ENCODE measurements around the gene NEURL3. TPM values are rescaled to one million over a fixed set of nuclear protein-coding genes. Genes with fewer than 3 reads are reported as not detected.

NEURL3 gene
- total RNA-seq, 4 donors from 2014 or later, result not detected

DNA sequence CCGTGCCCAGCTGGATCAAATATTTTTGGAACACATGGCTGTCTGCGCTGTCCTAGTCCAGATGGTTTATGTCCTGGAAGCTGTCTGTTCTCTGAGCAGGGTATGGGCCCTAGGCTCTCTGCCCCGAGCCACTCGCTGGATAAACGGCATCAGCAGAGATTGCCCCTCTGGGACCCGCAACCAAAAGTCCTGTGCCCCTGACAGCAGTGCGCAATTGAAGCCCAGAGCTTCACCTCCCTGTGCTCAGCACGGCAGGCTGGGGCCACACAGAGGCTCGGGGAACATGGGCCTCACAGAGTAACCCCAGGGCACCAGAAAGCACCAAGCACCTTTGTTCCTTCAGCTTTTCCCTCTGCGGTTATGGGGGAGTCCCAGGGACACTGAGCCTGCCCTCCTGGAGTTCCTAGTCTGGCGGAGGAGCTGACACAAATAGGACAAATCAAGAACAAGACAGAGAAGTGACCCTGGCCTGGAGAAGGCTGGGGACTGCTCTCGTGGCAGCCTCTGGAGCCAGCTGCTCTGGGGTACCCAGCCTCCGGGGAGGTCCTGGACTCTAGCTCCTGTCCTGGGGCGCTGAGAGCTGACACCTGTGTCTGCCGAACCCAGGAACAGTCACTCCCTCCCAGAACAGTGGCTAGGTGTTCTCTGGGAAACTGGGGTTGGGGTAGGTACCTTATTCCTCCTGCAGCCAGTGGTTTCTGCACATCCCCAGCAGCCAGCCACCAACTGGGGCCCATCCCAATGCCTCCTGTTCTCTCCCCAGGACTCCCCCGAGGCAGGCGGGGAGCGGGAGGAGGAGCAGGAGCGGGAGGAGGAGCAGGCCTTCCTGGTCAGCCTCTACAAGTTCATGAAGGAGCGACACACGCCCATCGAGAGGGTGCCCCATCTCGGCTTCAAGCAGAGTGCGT, 43.7 kb upstream of the NEURL3 start:
- 40% methylated on average over 1 of the region's 24 CpGs; no CpG with 5 or more reads in 1 of the 2 donors for WGBS, 2 donors (ENCODE audit: low coverage in 1 of 2)
- H3K27me3 ChIP-seq, result no peaks in the 10 kb centered on the region
- no peak for ATAC-seq
- no peaks in the 10 kb centered on the region for H3K9me3 ChIP-seq
- H3K4me3 ChIP-seq, result no peak overlapping the region
- peaks cover 0 to 38% (median 0%) of the 10 kb centered on the region in 3 donors for H3K4me1 ChIP-seq
- TF ChIP-seq, protein P1, sequence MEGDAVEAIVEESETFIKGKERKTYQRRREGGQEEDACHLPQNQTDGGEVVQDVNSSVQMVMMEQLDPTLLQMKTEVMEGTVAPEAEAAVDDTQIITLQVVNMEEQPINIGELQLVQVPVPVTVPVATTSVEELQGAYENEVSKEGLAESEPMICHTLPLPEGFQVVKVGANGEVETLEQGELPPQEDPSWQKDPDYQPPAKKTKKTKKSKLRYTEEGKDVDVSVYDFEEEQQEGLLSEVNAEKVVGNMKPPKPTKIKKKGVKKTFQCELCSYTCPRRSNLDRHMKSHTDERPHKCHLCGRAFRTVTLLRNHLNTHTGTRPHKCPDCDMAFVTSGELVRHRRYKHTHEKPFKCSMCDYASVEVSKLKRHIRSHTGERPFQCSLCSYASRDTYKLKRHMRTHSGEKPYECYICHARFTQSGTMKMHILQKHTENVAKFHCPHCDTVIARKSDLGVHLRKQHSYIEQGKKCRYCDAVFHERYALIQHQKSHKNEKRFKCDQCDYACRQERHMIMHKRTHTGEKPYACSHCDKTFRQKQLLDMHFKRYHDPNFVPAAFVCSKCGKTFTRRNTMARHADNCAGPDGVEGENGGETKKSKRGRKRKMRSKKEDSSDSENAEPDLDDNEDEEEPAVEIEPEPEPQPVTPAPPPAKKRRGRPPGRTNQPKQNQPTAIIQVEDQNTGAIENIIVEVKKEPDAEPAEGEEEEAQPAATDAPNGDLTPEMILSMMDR (IDR thresholded peaks at IDR 0.05), result no peak
- TF ChIP-seq POLR2A (IDR thresholded peaks at IDR 0.05), result no peak
- TF ChIP-seq POLR2AphosphoS5 (IDR thresholded peaks at IDR 0.05), result no peak
- TF ChIP-seq EP300 (IDR thresholded peaks at IDR 0.05), result no peak
- H3K27ac ChIP-seq, result peak overlapping the region in 2 of 4 donors; percentile 19 to 26
- H3K36me3 ChIP-seq, result peaks cover 0 to 69% of the 10 kb centered on the region in 2 donors

DNA sequence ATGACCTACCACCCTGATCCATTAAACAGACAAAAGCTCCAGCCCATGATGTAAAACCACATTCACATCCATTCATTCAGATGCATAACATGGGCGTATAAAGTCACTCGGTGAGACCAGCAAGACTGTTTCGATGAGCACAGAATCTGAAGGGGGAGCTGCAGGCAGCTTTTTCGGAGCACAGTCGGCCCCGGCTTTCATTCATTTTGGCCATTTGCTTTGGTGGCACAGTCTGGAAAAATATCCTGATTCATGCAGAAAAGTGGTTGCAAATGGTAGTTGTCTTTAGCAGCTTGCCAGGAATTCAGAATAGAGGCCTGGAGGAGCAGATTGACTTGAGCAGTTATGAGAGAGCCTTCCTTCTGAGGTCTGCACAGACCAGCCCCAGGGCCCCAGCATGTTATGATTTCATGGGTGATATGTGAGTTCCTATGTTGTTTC, 42.6 kb upstream of the NEURL3 start:
- H3K36me3 ChIP-seq, result peaks cover 0 to 69% of the 10 kb centered on the region in 2 donors
- H3K27me3 ChIP-seq, result no peaks in the 10 kb centered on the region
- H3K27ac ChIP-seq, result no peak overlapping the region
- 57 to 67% methylated on average over 5 to 6 of the region's 6 CpGs for WGBS, 2 donors (ENCODE audit: low coverage in 1 of 2)
- no peak overlapping the region for H3K4me3 ChIP-seq
- no peak for TF ChIP-seq EP300 (IDR thresholded peaks at IDR 0.05)
- TF ChIP-seq, protein P1 (IDR thresholded peaks at IDR 0.05), result no peak
- TF ChIP-seq POLR2A (IDR thresholded peaks at IDR 0.05), result no peak
- TF ChIP-seq POLR2AphosphoS5 (IDR thresholded peaks at IDR 0.05), result no peak
- ATAC-seq, result no peak
- H3K4me1 ChIP-seq, result peaks cover 0 to 43% (median 0%) of the 10 kb centered on the region in 3 donors
- no peaks in the 10 kb centered on the region for H3K9me3 ChIP-seq

DNA sequence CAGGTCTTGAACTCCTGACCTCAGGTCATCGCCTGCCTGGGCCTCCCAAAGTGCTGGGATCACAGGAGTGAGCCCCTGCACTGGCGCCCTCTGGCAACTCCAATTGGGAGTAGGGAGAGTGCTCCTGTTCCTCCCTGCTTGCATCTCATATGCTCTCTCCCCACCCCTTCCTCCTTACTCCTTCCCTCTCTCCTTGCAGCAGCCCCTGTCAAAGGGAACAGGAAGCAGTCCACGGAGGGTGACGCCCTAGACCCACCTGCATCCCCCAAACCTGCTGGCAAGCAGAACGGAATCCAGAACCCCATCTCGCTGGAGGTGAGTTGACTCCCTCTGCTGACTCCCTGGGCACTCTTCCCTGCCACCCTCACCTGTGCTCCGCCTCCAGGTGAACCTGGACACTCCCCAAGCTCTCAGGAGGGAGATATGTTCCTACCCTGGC, 42.1 kb upstream of the NEURL3 start:
- 100% methylated on average over 2 of the region's 7 CpGs; no CpG with 5 or more reads in 1 of the 2 donors for WGBS, 2 donors (ENCODE audit: low coverage in 1 of 2)
- Histone ChIP-seq H3K36me3 (peaks cover 0 to 67% of the 10 kb centered on the region in 2 donors), H3K27me3 (no peaks in the 10 kb centered on the region), H3K4me1 (peaks cover 0 to 49% (median 0%) of the 10 kb centered on the region in 3 donors), H3K27ac (no peak overlapping the region), H3K4me3 (no peak overlapping the region), H3K9me3 (no peaks in the 10 kb centered on the region)
- ATAC-seq, result no peak
- no peak for TF ChIP-seq POLR2A (IDR thresholded peaks at IDR 0.05)
- no peak for TF ChIP-seq POLR2AphosphoS5 (IDR thresholded peaks at IDR 0.05)
- TF ChIP-seq EP300 (IDR thresholded peaks at IDR 0.05), result no peak
- TF ChIP-seq, protein P1 (IDR thresholded peaks at IDR 0.05), result no peak

- no peak overlapping the region for H3K27ac ChIP-seq
- ATAC-seq, result no peak
- TF ChIP-seq POLR2AphosphoS5 (IDR thresholded peaks at IDR 0.05) (no peak), POLR2A (IDR thresholded peaks at IDR 0.05) (no peak), EP300 (IDR thresholded peaks at IDR 0.05) (no peak)
- TF ChIP-seq, protein P1 (IDR thresholded peaks at IDR 0.05), result no peak
- H3K4me1 ChIP-seq, result peaks cover 0 to 53% (median 2%) of the 10 kb centered on the region in 3 donors
- H3K36me3 ChIP-seq, result peaks cover 0 to 62% of the 10 kb centered on the region in 2 donors
- WGBS, 2 donors (ENCODE audit: low coverage in 1 of 2), result 69 to 79% methylated on average over 7 of the region's 8 CpGs
- H3K9me3 ChIP-seq, result no peaks in the 10 kb centered on the region
- no peak overlapping the region for H3K4me3 ChIP-seq
- H3K27me3 ChIP-seq, result no peaks in the 10 kb centered on the region
Observed at GRCh38 chr2:96546797-96547196, 41.6 kb upstream of the NEURL3 start.

Data from gastroesophageal sphincter (tissue), 4 donors.